Ishikawa (cell line): ENCODE measurements around the gene PNPLA2.

Source experiments
- CREB1 ChIP-seq: IDR thresholded peaks from 2 replicates; pipeline ENCODE4 v1.6.1; 2012; ENCODE audit warnings: low read depth
- EGR1 ChIP-seq: IDR thresholded peaks from 2 replicates; pipeline ENCODE4 v1.6.1; 2012
- MAX ChIP-seq: IDR thresholded peaks from 2 replicates; pipeline ENCODE4 v1.6.1; 2012
- REST ChIP-seq: IDR thresholded peaks from 2 replicates; pipeline ENCODE4 v1.6.1; 2012; ENCODE audit warnings: low read depth, mild to moderate bottlenecking
- YY1 ChIP-seq: IDR thresholded peaks from 2 replicates; pipeline ENCODE4 v1.6.1; 2012; ENCODE audit warnings: low read depth

GRCh38 chr11:818396-819128 is at the start of gene PNPLA2:
- TF ChIP-seq REST (no peak), YY1 (no peak), MAX (no peak), EGR1 (no peak), CREB1 (no peak; the same call in 1 of the 2 replicates)
